ENCODE data around the gene SMCO3.
A peak's percentile ranks its signal among the peaks of the same experiment; 100 is the strongest.

- TF ChIP-seq CTCF (IDR thresholded peaks at IDR 0.05) (peak in 2 of 5 experiments; percentile 8 to 34), POLR2A (IDR thresholded peaks at IDR 0.05) (no peak)
Observed at GRCh38 chr12:14776236-14776961, 37.6 kb downstream of the SMCO3 start.

Data from tibial nerve (tissue), 3 donors.